Skin of body (tissue), 3 donors: ENCODE results near the gene AGAP1. TPM values are rescaled to one million over a fixed set of nuclear protein-coding genes. Genes with fewer than 3 reads are reported as not detected.
A peak's percentile ranks its signal among the peaks of the same experiment; 100 is the strongest.

Experiments used
- DNase-seq: peaks from one replicate; lab custom pipeline; 2025; lab: John Stamatoyannopoulos, UW
- small RNA-seq: library from RNA; depleted of rRNA; stranded (forward); fragments of <200 nt; gene quantifications from one replicate; pipeline ENCODE3, GENCODE V24; 2014; ENCODE audit warnings: low replicate concordance
- total RNA-seq: library from RNA; depleted of rRNA; stranded (reverse); fragments of >200 nt; gene quantifications from one replicate; pipeline ENCODE4 v1.2.3, GENCODE V29; 2014

AGAP1 gene
- total RNA-seq, 1 donor from 2014 or later = 25.6 TPM

DNA sequence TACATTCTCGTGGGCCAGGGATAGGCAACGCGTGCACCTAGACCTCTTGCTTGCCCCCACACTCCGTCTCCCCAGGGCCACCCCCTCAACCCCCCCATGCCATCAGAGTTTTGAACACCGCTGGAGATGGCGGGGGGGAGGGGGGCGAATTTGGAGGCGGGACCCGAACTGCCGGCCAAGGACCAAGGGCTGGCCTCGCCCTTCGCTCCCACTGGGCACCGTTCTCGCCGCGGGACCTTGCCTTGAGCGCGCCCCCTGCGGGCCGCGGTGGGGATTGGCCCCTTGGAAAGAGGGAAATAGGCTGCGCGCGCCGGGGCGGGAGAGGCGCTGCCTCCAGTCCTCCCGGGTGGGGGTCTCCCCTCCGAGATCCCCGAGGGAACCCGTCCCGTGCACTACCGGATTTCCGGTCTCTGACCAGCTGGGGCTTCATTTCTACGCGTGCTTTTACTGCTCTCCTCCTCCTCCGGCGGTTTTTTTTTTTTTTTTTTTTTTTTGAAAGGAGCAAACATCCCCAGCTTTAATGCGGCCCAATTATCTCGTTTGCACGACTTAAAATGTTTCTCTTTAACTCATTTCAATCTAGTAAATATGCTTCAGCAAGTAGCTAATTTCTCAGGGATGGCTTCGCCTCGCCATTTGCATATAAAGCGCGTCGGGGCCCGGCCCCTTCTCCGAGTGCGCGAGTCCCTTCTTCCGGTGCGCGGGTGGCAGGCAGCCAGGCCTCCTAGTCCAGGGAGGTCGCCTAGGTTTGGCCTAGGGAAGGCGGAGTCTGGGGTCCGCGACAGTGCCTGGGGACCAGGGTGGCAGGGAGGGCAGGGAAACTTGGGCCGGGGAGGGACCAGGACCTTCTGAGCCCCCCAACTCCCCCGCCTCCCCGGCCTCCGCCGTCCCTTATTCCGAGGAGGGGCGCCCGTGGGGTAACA, 684.4 kb downstream of the AGAP1 start:
- peak; percentile 8 for DNase-seq

DNA sequence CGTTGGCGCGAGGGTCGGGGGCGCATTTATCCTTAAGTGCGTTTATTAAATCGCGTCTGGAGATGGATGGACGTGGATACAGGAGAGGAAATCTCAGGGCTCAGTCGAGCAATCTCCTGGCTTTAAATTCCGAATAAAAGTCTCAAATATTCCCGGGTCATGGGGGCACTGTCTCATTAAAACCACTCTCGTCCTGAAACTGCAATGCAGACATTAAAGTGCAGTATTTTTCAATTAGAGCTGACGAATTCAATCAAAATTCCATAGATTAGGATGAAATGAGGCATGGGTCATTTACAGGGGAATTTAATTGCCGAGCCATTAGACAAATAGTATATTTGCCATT, 685.0 kb downstream of the AGAP1 start:
- no peak for DNase-seq

DNA sequence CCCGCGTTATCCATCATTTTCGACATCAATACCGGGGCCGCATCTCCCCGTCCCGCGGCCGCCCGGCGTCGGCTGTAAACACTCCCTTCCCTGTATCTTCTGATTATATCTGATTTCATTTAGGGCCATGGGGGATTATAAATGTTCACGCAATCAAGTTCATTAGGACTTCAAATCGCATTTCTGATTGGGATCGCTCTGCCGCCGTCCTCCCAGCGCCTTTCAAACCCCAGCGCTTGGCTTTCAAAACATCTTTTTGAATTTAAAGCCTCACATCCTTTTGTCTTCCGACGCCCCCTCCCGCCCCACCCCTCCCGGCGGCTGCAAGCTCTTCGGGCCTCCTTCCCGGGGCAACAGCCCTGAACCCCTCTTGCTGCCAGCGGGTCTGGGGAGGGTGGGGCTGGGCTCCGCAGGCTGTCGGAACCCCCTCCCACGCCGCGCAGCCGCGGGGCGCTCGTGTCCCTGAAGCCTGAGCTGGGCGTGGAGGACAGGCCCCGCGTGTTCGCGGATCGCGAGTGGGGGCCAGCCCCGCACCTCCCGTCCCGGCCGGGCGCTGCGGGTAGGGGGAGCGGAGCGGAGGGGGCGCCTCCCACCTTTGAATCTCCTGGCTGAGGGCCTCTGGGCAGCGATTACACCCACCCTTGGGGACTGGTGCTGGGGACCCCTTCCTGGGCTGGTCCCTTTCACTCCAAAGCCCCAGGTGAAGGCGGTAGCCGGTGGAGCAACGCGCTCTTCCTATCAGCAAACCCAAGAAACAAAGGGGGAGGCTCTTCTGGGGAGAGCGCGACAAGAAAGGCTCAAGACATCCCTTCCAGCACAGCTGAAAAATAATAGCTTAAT, 685.6 kb downstream of the AGAP1 start:
- no peak for DNase-seq

- DNase-seq = peak; percentile 44
These were observed 686.4 kb downstream of the AGAP1 start for GRCh38 chr2:236180076-236180816.

DNA sequence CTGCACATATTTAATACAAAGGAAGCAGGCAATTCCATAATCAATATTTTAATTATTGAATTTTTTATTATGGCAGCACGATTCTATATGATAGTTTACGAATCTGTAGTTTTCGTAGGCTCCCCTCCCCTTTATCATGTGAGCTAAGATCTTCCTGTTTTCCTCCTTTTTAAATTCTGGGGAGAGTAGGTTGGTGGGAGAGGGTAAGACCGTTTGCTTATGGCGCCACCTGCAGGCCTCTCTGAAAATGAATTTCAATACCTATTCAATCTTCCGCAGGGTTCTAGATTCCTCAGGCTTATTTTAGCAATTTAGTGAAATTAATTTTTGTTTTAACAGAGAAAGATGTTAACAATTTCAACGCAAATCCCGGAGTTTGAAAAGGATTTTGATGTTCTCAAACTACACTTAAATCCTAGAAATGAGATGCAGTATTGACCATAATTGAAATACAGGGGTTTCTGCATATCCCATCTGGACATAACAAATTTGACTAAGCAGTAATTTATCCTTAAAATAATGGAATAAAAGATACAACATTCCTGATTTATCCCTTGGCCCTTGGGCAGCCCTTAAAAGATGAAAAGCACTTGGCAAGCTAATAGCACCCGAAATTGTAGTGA, 687.1 kb downstream of the AGAP1 start:
- no peak for DNase-seq

Small RNA genes within 50 kb of the gene (small RNA-seq; reads per million reads assigned to genes)
- gene RF00019 (not detected), gene RN7SL204P (not detected), gene RNU7-127P (not detected), gene TMSB10P1 (not detected)
